ENCODE measurements around the gene TRIM56.

- TF ChIP-seq POLR2A (IDR thresholded peaks at IDR 0.05) = no peak
- TF ChIP-seq CTCF (IDR thresholded peaks at IDR 0.05 in 4 of 5, conservative IDR thresholded peaks at IDR 0.05 in 1 of 5) = no peak
These were observed 55.0 kb downstream of the TRIM56 start for GRCh38 chr7:101140339-101140699.

Measured in gastrocnemius medialis (tissue), 4 donors.